ENCODE measurements around the gene C1orf21.

DNA sequence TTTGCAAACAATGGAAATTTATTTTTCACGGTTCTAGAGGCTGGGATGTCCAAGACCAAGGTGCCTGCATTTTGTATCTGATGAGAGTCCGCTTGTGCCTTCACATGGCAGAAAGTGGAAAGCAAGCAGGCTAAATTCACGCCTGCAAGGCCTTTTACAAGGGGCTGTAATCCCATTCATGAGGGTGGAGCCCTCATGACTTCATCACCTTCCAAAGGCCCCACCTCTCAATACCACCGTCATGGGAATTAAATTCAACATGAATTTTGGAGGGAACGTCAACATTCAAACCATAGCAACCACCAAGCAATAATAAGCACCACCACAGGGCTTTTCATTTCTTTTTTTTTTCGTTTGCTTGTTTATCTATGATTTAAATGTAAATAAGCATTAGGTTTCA lies 115.3 kb downstream of the C1orf21 start:
- TF ChIP-seq, protein P1, sequence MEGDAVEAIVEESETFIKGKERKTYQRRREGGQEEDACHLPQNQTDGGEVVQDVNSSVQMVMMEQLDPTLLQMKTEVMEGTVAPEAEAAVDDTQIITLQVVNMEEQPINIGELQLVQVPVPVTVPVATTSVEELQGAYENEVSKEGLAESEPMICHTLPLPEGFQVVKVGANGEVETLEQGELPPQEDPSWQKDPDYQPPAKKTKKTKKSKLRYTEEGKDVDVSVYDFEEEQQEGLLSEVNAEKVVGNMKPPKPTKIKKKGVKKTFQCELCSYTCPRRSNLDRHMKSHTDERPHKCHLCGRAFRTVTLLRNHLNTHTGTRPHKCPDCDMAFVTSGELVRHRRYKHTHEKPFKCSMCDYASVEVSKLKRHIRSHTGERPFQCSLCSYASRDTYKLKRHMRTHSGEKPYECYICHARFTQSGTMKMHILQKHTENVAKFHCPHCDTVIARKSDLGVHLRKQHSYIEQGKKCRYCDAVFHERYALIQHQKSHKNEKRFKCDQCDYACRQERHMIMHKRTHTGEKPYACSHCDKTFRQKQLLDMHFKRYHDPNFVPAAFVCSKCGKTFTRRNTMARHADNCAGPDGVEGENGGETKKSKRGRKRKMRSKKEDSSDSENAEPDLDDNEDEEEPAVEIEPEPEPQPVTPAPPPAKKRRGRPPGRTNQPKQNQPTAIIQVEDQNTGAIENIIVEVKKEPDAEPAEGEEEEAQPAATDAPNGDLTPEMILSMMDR (conservative IDR thresholded peaks at IDR 0.05; ENCODE audit: low read depth, low read length): no peak
- TF ChIP-seq MAFK (IDR thresholded peaks at IDR 0.05; ENCODE audit: low read depth, low read length) (no peak), FOS (IDR thresholded peaks at IDR 0.05; ENCODE audit: low read depth, low read length) (no peak), POLR2A (IDR thresholded peaks at IDR 0.05; ENCODE audit: low read depth, low read length) (no peak), SMC3 (IDR thresholded peaks at IDR 0.05; ENCODE audit: low read depth, low read length) (no peak), RFX5 (IDR thresholded peaks at IDR 0.05; ENCODE audit: low read depth, low read length) (no peak), CHD1 (IDR thresholded peaks at IDR 0.05; ENCODE audit: low read depth, low read length) (no peak), BHLHE40 (IDR thresholded peaks at IDR 0.05; ENCODE audit: low read depth, low read length) (no peak), RCOR1 (IDR thresholded peaks at IDR 0.05; ENCODE audit: insufficient replicate concordance, low read length) (no peak)
- TF ChIP-seq, protein P2, sequence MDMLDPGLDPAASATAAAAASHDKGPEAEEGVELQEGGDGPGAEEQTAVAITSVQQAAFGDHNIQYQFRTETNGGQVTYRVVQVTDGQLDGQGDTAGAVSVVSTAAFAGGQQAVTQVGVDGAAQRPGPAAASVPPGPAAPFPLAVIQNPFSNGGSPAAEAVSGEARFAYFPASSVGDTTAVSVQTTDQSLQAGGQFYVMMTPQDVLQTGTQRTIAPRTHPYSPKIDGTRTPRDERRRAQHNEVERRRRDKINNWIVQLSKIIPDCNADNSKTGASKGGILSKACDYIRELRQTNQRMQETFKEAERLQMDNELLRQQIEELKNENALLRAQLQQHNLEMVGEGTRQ (IDR thresholded peaks at IDR 0.05; ENCODE audit: low read depth, low read length): no peak
- TF ChIP-seq, protein P3, sequence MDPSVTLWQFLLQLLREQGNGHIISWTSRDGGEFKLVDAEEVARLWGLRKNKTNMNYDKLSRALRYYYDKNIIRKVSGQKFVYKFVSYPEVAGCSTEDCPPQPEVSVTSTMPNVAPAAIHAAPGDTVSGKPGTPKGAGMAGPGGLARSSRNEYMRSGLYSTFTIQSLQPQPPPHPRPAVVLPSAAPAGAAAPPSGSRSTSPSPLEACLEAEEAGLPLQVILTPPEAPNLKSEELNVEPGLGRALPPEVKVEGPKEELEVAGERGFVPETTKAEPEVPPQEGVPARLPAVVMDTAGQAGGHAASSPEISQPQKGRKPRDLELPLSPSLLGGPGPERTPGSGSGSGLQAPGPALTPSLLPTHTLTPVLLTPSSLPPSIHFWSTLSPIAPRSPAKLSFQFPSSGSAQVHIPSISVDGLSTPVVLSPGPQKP (IDR thresholded peaks at IDR 0.05; ENCODE audit: borderline replicate concordance, low read depth, low read length): no peak
